Fibroblast of the conjunctiva (primary cell): Measurements from ENCODE around the gene CACNA1S.

Experiments
- DNase-seq: peaks from one replicate; pipeline ENCODE4 v3.0.0-alpha.2; 2010; ENCODE audit warnings: low read depth

The CACNA1S gene

GRCh38 chr1:201061886-201062285, 50.3 kb downstream of the CACNA1S start:
- no peak for DNase-seq

DNA sequence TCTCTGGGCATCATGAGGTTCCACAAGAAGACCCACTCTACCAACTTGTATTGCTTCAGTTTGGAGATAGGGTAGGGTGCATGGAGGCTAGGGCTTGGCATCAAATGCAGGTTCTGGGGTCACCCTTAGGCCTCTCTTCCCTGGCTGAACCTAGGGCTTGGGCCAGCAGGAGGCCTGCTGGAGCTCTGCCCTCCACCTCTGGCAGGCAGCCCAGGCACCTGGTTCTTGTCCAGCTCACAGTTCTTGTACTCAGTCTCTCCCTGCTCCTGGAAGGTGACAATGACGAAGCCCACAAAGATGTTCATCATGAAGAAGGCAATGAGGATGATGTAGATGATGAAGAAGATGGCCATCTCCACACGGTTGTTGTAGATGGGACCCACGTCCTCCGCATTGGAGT, 51.2 kb downstream of the CACNA1S start:
- DNase-seq: no peak

- no peak for DNase-seq
These were observed 51.6 kb downstream of the CACNA1S start for GRCh38 chr1:201060586-201060985.

- DNase-seq: no peak
These were observed 52.2 kb downstream of the CACNA1S start for GRCh38 chr1:201059871-201060555.

GRCh38 chr1:201059401-201059800, 52.8 kb downstream of the CACNA1S start:
- DNase-seq: no peak

- no peak for DNase-seq
These were observed 58.1 kb downstream of the CACNA1S start for GRCh38 chr1:201054091-201054543.

DNA sequence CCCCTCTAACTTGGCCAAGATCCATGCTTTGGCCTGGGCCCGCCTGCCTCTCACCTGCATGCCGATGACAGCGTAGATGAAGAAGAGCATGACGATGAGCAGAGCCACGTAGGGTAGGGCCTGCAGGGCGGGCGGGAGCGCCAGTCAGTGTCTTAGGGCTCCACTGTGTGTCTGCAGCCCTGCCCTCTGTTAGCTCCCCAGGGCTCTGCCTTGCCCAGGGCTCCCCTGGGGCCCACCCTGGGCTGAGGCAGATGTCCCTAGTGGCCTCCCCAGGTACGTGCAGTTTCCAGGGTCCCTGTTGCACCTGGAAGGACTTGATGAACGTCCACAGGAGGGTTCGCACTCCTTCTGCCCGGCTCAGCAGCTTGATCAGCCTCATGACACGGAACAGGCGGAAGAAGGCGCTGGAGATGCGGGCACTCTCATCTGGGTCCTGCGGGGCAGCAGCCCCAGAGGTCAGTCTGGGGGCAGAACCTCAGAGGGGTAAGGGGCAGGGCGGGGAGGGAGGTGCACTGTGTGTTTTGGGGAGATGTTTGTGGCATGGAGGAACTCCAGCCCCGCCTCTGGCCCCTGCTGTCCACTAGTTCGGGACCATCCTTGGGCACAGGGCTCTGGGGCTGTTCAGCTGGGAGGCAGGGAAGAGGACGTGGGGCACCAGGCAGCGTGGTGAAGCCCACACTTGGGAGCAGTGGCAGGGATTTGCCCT, 58.9 kb downstream of the CACNA1S start:
- DNase-seq: no peak

GRCh38 chr1:201051399-201051798, 60.8 kb downstream of the CACNA1S start:
- no peak for DNase-seq

DNA sequence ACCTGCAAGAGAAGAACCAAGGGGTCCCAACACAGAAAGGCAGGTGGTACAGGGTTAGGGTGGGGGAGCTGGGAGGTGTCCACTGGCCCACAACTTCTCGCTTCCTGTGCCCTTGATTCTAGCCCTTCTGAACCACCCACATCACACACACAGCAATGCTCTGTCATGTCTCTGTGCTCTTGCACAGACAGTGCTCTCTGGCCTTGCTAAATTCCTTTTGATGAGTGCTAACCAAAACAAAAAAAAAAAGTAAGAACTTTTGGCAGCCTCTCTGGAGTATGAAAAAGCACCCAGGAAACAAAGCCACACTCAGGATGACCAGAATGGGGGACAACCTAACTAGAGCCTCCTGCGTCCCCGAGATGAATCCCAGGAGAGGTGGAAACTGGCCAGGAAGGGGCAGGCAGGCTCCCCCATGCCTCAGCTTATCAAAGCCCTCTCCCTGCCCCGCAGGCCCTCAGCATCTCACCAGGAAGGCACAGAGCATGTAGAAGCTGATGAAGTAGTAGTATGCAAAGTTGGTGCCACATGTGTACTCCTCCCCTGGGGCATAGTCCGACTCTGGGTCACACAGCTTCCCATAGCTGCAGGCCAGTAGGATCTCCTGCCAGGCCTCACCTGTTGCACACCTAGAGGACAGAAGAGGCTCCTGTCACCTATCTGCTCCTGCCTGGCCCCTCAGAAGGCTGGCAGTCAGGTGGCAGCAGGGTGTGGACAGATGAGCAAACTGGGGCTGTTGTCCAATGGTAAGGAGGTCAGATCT, 61.5 kb downstream of the CACNA1S start:
- no peak for DNase-seq

GRCh38 chr1:201049248-201049831, 62.9 kb downstream of the CACNA1S start:
- no peak for DNase-seq

- no peak for DNase-seq
These were observed 63.7 kb downstream of the CACNA1S start for GRCh38 chr1:201048521-201048920.

DNA sequence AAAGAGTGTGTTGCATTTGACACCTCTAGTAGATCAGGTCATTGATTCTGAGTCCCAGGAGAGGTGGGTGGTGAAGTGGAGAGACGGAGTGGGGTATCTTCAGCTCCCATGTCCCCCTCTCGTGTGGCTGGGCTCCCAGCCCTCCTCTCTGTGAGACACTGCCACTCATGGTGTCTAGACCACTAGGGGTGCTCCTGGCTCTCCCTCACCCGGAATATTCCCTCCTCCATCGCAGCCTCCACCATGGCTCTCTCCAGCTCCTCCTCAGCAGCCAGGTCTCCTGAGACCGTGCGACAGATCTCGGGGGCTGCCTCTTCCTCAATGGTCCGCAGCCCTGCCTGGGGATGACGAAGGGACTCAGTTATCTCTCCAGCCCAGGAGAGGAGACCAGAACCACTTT, 68.1 kb downstream of the CACNA1S start:
- no peak for DNase-seq

DNA sequence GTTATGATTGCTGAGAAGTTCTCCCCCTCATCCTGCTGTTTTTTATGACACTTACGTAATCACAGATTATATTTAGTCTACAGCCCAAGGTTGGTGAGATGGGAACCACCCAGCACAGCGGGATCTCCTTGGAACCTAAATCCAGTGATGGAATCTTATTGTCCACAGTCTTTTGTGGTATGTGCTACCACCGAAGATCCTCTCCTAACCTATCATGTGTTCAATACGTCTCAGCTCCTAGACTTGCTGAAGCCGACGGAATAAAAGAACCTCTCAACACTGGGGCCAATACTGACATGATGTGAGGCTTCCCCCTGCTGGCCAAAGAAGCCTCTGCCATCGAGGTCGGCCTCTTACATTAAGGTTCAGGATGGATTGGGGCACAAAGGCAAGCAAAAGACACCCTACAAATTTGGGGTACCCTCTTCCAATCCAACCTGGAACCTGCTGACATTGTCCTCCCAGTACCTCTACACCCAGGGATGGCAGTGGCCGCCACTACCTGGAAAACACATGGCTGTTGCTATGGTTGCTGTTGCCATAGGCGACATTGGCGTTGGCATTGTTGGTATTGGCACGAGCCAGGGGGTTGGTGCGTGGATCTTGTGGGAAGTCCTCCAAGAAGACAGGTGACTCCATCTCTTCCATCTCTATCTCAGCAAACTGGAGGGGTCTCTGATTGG, 69.3 kb downstream of the CACNA1S start:
- peak; percentile 43 for DNase-seq

DNA sequence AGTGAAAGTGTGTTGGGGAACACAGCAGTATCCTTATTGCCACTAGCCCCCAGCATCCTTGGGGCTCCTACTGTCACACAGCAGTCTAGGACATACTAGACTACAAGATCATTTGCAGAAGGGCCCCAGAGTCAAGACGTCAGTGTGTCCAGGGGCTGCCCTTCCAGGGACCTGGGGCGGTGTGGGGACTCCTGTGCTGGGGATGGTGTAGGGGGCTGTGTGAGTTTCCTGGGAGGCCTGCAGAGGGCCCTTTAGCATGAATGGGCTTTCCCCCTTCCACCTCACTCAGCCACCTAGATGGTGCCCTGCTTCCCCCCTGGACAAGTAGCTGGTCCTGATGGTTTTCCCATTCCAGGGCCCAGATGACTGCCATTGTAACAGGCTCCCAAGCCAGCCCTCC, 71.2 kb downstream of the CACNA1S start:
- no peak for DNase-seq

GRCh38 chr1:201039876-201040275, 72.3 kb downstream of the CACNA1S start:
- no peak for DNase-seq

GRCh38 chr1:201039418-201039817, 72.8 kb downstream of the CACNA1S start:
- DNase-seq: no peak

DNA sequence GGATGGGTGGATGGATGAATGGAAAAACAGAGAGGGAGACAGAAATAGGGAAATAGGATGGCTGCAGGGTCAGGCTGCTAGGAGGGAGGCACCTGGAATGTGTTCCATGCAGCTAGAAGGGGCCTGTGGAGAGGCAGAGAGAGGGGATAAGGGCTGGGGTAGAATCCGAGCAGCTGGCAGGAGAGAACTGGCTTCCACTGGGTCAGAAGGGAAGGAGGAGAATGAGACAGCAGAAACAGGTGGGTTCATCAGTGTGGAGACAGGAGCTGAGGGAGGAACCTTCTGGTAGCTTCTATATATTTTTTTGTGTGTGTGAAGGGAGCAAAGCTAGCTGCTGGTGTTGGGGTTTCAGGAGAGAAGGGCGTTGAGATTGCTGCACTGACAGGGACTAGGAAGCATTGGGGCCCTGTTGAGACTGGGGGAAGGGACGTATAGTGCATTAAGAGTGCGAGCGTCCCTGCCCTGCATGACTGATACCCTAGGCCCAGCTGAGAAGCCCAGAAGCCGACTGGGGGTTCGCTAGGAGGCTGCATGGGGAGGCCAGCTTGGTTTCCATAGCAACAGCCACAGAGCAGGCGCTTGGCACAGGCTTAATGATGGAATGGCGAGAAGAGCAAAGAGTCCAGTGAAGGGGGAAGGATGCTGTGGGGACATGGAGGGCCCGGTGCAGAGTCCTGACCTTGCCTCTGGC, 73.9 kb downstream of the CACNA1S start:
- no peak for DNase-seq

- DNase-seq: no peak
These were observed 75.9 kb downstream of the CACNA1S start for GRCh38 chr1:201036188-201036842.

GRCh38 chr1:201034671-201035070, 77.6 kb downstream of the CACNA1S start:
- DNase-seq: no peak

- DNase-seq: no peak
These were observed 79.8 kb downstream of the CACNA1S start for GRCh38 chr1:201032408-201032807.

- DNase-seq: no peak
These were observed 83.8 kb downstream of the CACNA1S start for GRCh38 chr1:201028461-201028889.
